ENCODE data around the gene ABCB11.
"Not testable (repeated sequence)": the region's sequence is repeated elsewhere in the genome, so short reads cannot be mapped to it uniquely, and the experiment has no call there.

ABCB11 gene

GRCh38 chr2:168941297-168941696 is 89.8 kb downstream of the ABCB11 start:
- DNase-seq (ENCODE audit: extremely low read depth, low read depth), result no peak
- H3K4me3 ChIP-seq (replicated peaks; ENCODE audit: low read depth, low read length), result no peak overlapping the region
- TF ChIP-seq, protein P1, sequence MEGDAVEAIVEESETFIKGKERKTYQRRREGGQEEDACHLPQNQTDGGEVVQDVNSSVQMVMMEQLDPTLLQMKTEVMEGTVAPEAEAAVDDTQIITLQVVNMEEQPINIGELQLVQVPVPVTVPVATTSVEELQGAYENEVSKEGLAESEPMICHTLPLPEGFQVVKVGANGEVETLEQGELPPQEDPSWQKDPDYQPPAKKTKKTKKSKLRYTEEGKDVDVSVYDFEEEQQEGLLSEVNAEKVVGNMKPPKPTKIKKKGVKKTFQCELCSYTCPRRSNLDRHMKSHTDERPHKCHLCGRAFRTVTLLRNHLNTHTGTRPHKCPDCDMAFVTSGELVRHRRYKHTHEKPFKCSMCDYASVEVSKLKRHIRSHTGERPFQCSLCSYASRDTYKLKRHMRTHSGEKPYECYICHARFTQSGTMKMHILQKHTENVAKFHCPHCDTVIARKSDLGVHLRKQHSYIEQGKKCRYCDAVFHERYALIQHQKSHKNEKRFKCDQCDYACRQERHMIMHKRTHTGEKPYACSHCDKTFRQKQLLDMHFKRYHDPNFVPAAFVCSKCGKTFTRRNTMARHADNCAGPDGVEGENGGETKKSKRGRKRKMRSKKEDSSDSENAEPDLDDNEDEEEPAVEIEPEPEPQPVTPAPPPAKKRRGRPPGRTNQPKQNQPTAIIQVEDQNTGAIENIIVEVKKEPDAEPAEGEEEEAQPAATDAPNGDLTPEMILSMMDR (IDR thresholded peaks at IDR 0.05; ENCODE audit: low read depth, low read length, missing control alignments), result no peak

GRCh38 chr2:168939918-168940317 is 91.2 kb downstream of the ABCB11 start:
- DNase-seq (ENCODE audit: extremely low read depth, low read depth), result no peak
- TF ChIP-seq, protein P1 (IDR thresholded peaks at IDR 0.05; ENCODE audit: low read depth, low read length, missing control alignments), result no peak
- no peak overlapping the region for H3K4me3 ChIP-seq (replicated peaks; ENCODE audit: low read depth, low read length)

DNA sequence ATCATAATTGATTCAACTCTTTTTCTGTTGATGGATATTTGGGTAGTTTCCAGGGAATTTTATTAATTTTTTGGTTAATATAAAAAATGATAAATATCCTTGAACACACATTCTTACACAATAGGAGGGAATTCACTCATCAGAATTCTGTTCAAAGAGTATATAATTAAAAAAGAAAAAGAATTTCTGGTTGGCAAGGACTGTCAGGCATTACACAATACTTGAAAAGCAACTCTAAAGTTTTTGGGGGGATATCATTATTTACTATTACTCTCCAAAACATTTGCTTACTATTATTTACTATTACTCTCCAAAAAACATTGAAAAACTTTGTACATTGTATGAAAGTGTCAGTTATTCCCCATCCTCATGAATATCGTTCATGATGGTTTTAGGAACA is 92.1 kb downstream of the ABCB11 start:
- no peak overlapping the region for H3K4me3 ChIP-seq (replicated peaks; ENCODE audit: low read depth, low read length)
- DNase-seq (ENCODE audit: extremely low read depth, low read depth), result no peak

GRCh38 chr2:168935810-168936581 is 95.1 kb downstream of the ABCB11 start:
- no peak overlapping the region for H3K4me3 ChIP-seq (replicated peaks; ENCODE audit: low read depth, low read length)
- TF ChIP-seq, protein P1 (IDR thresholded peaks at IDR 0.05; ENCODE audit: low read depth, low read length, missing control alignments), result no peak
- no peak for DNase-seq (ENCODE audit: extremely low read depth, low read depth)

More for the DNA sequence above, 92.1 kb downstream of the ABCB11 start:
- TF ChIP-seq, protein P1 (IDR thresholded peaks at IDR 0.05; ENCODE audit: low read depth, low read length, missing control alignments), result no peak

- no peak overlapping the region for H3K4me3 ChIP-seq (replicated peaks; ENCODE audit: low read depth, low read length)
- TF ChIP-seq, protein P1 (IDR thresholded peaks at IDR 0.05; ENCODE audit: low read depth, low read length, missing control alignments), result no peak
- DNase-seq (ENCODE audit: extremely low read depth, low read depth), result no peak
These were observed 96.3 kb downstream of the ABCB11 start for GRCh38 chr2:168934826-168935225.

- H3K4me3 ChIP-seq (replicated peaks; ENCODE audit: low read depth, low read length); DNase-seq (ENCODE audit: extremely low read depth, low read depth): not testable (repeated sequence)
These were observed 99.0 kb downstream of the ABCB11 start for GRCh38 chr2:168932174-168932573.

DNA sequence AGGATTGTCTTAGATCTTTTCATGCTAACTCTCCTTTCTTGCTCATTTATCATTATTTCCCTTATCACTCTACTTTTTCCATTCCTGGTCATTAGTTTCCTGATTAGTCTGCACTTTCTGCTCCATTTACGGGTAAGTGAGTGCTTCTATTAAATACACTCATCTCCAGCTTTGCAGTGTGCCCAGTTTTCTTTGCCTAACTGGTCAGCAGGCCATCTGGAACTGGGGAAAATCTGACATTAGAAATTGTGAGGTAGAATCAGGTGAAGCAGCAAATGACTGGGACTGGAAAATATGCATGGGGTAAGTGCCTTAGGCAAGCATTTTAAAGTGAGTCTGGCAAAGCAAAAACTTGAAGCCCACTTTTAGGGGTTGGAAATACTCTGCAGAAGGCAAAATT is 100.9 kb downstream of the ABCB11 start:
- TF ChIP-seq, protein P1 (IDR thresholded peaks at IDR 0.05; ENCODE audit: low read depth, low read length, missing control alignments), result no peak
- H3K4me3 ChIP-seq (replicated peaks; ENCODE audit: low read depth, low read length), result no peak overlapping the region
- no peak for DNase-seq (ENCODE audit: extremely low read depth, low read depth)

Measured in HFF-Myc (cell line).